ENCODE results near the gene CDH23. TPM values are rescaled to one million over a fixed set of nuclear protein-coding genes. Genes with fewer than 3 reads are reported as not detected.

Gene CDH23
- polyA plus RNA-seq, 2 of the 4 experiments (the other 2 are of a cell fraction), result 1.1 to 2.3 TPM

GRCh38 chr10:71770789-71771188, 374.1 kb downstream of the CDH23 start:
- peak overlapping the region; percentile 79 to 98; a peak in 4 of 6 replicates for H3K27ac ChIP-seq
- FAIRE-seq (no peak), DNase-seq (ENCODE audit: low read depth in 1 of 2, low spot score in 1 of 2) (no peak), ATAC-seq (no peak)
- H3K9me3 ChIP-seq, result no peaks in the 10 kb centered on the region
- TF ChIP-seq JUNB (IDR thresholded peaks at IDR 0.05) (no peak), CTCF (IDR thresholded peaks at IDR 0.05) (no peak), RAD21 (conservative IDR thresholded peaks at IDR 0.05 in 1 of 2, IDR thresholded peaks at IDR 0.05 in 1 of 2) (no peak), GATA3 (IDR thresholded peaks at IDR 0.05; ENCODE audit: borderline replicate concordance) (no peak), POLR2AphosphoS2 (conservative IDR thresholded peaks at IDR 0.05; ENCODE audit: low read length) (no peak), TFCP2L1 (CRISPR knock-in tag; IDR thresholded peaks at IDR 0.05) (no peak), HOXB5 (CRISPR knock-in tag; IDR thresholded peaks at IDR 0.05) (no peak), ZC3H11A (IDR thresholded peaks at IDR 0.05) (no peak), ESRRA (IDR thresholded peaks at IDR 0.05; ENCODE audit: borderline replicate concordance, low read length) (no peak), BHLHE40 (IDR thresholded peaks at IDR 0.05; ENCODE audit: low read depth, low read length) (no peak), POLR2A (IDR thresholded peaks at IDR 0.05; ENCODE audit: low read length) (no peak), KDM5A (IDR thresholded peaks at IDR 0.05) (no peak), EP300 (IDR thresholded peaks at IDR 0.05) (no peak), KDM1A (IDR thresholded peaks at IDR 0.05; ENCODE audit: low read depth) (no peak)
- no peak overlapping the region; the same call in 2 of the 3 replicates for H3K4me2 ChIP-seq
- WGBS (ENCODE audit: missing lambda C conversion rate), result 67% methylated on average over 2 of the region's 3 CpGs
- CTCF ChIA-PET, result interaction anchor here (0.9 to 4.9 kb wide), 5 partner anchors 41 to 125 kb away, joined by 3 to 42 read pairs (median 22); no protein-coding TSS in a partner anchor
- POLR2A ChIA-PET, result no interaction called here
- no peak overlapping the region for H3K4me3 ChIP-seq
- H3K4me1 ChIP-seq, result peaks cover 73% of the 10 kb centered on the region

GRCh38 chr10:71771204-71771603, 374.5 kb downstream of the CDH23 start:
- DNase-seq (ENCODE audit: low read depth in 1 of 2, low spot score in 1 of 2) (no peak), FAIRE-seq (no peak), ATAC-seq (no peak)
- H3K4me3 ChIP-seq, result no peak overlapping the region
- peak overlapping the region; percentile 79 to 98; a peak in 5 of 6 replicates for H3K27ac ChIP-seq
- CTCF ChIA-PET, result interaction anchor here (0.9 to 4.9 kb wide), 6 partner anchors 41 to 452 kb away, joined by 3 to 42 read pairs (median 16); partner anchors contain the start of gene SLC29A3
- POLR2A ChIA-PET, result no interaction called here
- peaks cover 69% of the 10 kb centered on the region for H3K4me1 ChIP-seq
- H3K4me2 ChIP-seq, result peak overlapping the region; percentile 95; the same call in 2 of the 3 replicates
- 88% methylated on average over 2 of the region's 2 CpGs for WGBS (ENCODE audit: missing lambda C conversion rate)
- TF ChIP-seq ELK1 (IDR thresholded peaks at IDR 0.05; ENCODE audit: low read depth, low read length), result no peak
- TF ChIP-seq CHD2 (IDR thresholded peaks at IDR 0.05; ENCODE audit: low read length, partially characterized antibody), result no peak
- no peak for TF ChIP-seq NFE2L2 (conservative IDR thresholded peaks at IDR 0.05; ENCODE audit: low read length)
- TF ChIP-seq RARB (CRISPR knock-in tag; IDR thresholded peaks at IDR 0.05), result no peak
- no peak for TF ChIP-seq HOXA7 (CRISPR knock-in tag; IDR thresholded peaks at IDR 0.05)
- no peak for TF ChIP-seq MAZ (IDR thresholded peaks at IDR 0.05; ENCODE audit: borderline replicate concordance, low read depth, low read length)
- TF ChIP-seq FOSB (CRISPR knock-in tag; IDR thresholded peaks at IDR 0.05), result no peak
- no peak for TF ChIP-seq ESRRA (IDR thresholded peaks at IDR 0.05; ENCODE audit: borderline replicate concordance, low read length)
- TF ChIP-seq RCOR1 (IDR thresholded peaks at IDR 0.05; ENCODE audit: low read depth, low read length), result no peak
- TF ChIP-seq RFX5 (IDR thresholded peaks at IDR 0.05), result no peak
- TF ChIP-seq SREBF2 (IDR thresholded peaks at IDR 0.05), result no peak
- TF ChIP-seq MYC (IDR thresholded peaks at IDR 0.05; ENCODE audit: borderline replicate concordance, low read length), result no peak
- no peak for TF ChIP-seq HMGXB4 (CRISPR knock-in tag; IDR thresholded peaks at IDR 0.05; ENCODE audit: borderline replicate concordance)
- TF ChIP-seq REST (IDR thresholded peaks at IDR 0.05), result no peak
- TF ChIP-seq HOXB13 (CRISPR knock-in tag; IDR thresholded peaks at IDR 0.05; ENCODE audit: low read depth), result no peak
- TF ChIP-seq FOSL2 (IDR thresholded peaks at IDR 0.05), result no peak
- TF ChIP-seq FOSL2 (CRISPR knock-in tag; IDR thresholded peaks at IDR 0.05), result no peak
- no peak for TF ChIP-seq ZSCAN20 (CRISPR knock-in tag; IDR thresholded peaks at IDR 0.05)
- no peak for TF ChIP-seq CBX8 (IDR thresholded peaks at IDR 0.05)
- TF ChIP-seq NR3C1 (IDR thresholded peaks at IDR 0.05), result no peak
- H3K9me3 ChIP-seq, result no peaks in the 10 kb centered on the region

All from A549 (cell line).